Lung (tissue), 12 donors: ENCODE results near the gene SF3B2. TPM values are rescaled to one million over a fixed set of nuclear protein-coding genes. Genes with fewer than 3 reads are reported as not detected.

Experiments
- ATAC-seq: fragments of 200-7000 bp; cut with Tn5 transposase; one replicate; pipeline ENCODE4 v1.9.1; 2020; ENCODE audit warnings: moderate number of reproducible peaks; ENCODE audit not compliant: insufficient read depth, low FRiP score
- DNase-seq, 3 donors: peaks; one replicate each; pipeline ENCODE4 v3.0.0-alpha.2; 2013 to 2017
- H3K27ac ChIP-seq, 2 donors: one replicate each; pipeline ENCODE4 v1.5.1; 2013; ENCODE audit warnings: mild to moderate bottlenecking in 2 of 2, moderate library complexity in 2 of 2, control low read depth in 1 of 2, inconsistent platforms in 1 of 2, low read depth in 1 of 2, low read length in 1 of 2
- H3K27me3 ChIP-seq, 3 donors: one replicate each; pipeline ENCODE4 v1.5.1; 2013; ENCODE audit warnings: low read length in 2 of 3; ENCODE audit not compliant: control insufficient read depth in 3 of 3, insufficient read depth in 3 of 3
- H3K36me3 ChIP-seq, 4 donors: one replicate each; pipeline ENCODE4 v1.5.1; 2013; ENCODE audit warnings: low read length in 4 of 4, mild to moderate bottlenecking in 1 of 4, moderate library complexity in 1 of 4; ENCODE audit not compliant: control insufficient read depth in 4 of 4, insufficient read depth in 4 of 4
- H3K4me1 ChIP-seq, 5 donors: one replicate each; pipeline ENCODE4 v1.5.1; 2013; ENCODE audit warnings: low read length in 5 of 5, mild to moderate bottlenecking in 2 of 5, moderate library complexity in 1 of 5; ENCODE audit not compliant: control insufficient read depth in 5 of 5, insufficient read depth in 5 of 5
- H3K4me3 ChIP-seq: one replicate; pipeline ENCODE4 v1.5.1; 2013; ENCODE audit warnings: mild to moderate bottlenecking, control low read depth, moderate library complexity
- H3K9ac ChIP-seq, 2 donors: one replicate each; pipeline ENCODE4 v1.5.1; 2013; ENCODE audit warnings: low read length in 2 of 2, control low read depth in 1 of 2; ENCODE audit not compliant: insufficient read depth in 1 of 2
- H3K9me3 ChIP-seq, 4 donors: one replicate each; pipeline ENCODE4 v1.5.1; 2013; ENCODE audit warnings: low read length in 3 of 4, mild to moderate bottlenecking in 1 of 4, moderate library complexity in 1 of 4; ENCODE audit not compliant: control insufficient read depth in 4 of 4, insufficient read depth in 3 of 4
- WGBS, 2 donors: extraction: QIAGEN DNeasy Blood & Tissue Kit; methylation state at CpG; one replicate each; pipeline ENCODE4 v1.1.7; 2013; 5-methylcytosine and 5-hydroxymethylcytosine counted together
- polyA plus RNA-seq, 2 donors: library from polyadenylated mRNA; stranded (reverse); fragments of 200-250 nt; gene quantifications; one replicate each; pipeline ENCODE4 v1.2.1, GENCODE V29; 2013
- total RNA-seq, 2 donors: library from RNA; depleted of rRNA in 1 of 2; stranded (reverse); fragments of >200 nt in 1 of 2; gene quantifications; one replicate each; pipeline ENCODE4 v1.2.1, GENCODE V29; 2014 to 2021
- TF ChIP-seq, protein P1 (sequence below): IDR thresholded peaks from 2 replicates; pipeline ENCODE4 v1.5.1; 2012; ENCODE audit warnings: mild to moderate bottlenecking; ENCODE audit errors: control extremely low read depth, extremely low read depth
- donor health status: control.
- donor health status: control.
- donor health status: Bipolar disorder and iron deficiency.
- donor health status: healthy.
- donor health status: DM: yes; HTN: yes; CAD: no.

The SF3B2 gene
- total and polyA plus RNA-seq, 4 donors, result 78.0 to 187 (median 134) TPM

DNA sequence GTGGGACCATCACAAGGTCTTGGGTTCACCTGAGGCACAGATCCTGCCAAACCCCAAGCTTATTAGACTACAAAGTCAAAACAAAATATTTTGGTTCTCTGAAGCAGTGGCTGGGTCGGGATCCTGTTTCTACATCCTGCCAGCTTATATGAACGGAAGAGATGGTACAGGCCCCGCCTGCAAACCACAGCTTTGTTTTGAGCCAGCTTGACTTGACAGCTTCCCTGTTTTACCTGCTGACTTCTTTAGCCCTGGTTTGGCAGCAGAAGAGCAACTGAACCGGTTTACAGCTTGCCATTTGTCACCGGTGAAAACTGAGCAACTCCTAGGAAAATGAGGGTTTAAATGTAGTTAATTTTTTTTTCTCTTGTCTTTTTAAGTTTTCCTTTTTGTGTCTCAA is 29.3 kb downstream of the SF3B2 start:
- no peak overlapping the region for H3K4me3 ChIP-seq
- DNase-seq, result peak in 2 of 3 donors; percentile 19 to 49
- H3K27ac ChIP-seq, result no peak overlapping the region
- ATAC-seq, result peak; percentile 46
- H3K9ac ChIP-seq, result peak overlapping the region in 1 of 2 donors; percentile 26
- peaks cover 3 to 16% (median 14%) of the 10 kb centered on the region in 5 donors for H3K4me1 ChIP-seq
- no peaks in the 10 kb centered on the region for H3K9me3 ChIP-seq
- H3K36me3 ChIP-seq, result peaks cover 0 to 5% (median 5%) of the 10 kb centered on the region in 4 donors
- H3K27me3 ChIP-seq, result no peaks in the 10 kb centered on the region
- TF ChIP-seq, protein P1, sequence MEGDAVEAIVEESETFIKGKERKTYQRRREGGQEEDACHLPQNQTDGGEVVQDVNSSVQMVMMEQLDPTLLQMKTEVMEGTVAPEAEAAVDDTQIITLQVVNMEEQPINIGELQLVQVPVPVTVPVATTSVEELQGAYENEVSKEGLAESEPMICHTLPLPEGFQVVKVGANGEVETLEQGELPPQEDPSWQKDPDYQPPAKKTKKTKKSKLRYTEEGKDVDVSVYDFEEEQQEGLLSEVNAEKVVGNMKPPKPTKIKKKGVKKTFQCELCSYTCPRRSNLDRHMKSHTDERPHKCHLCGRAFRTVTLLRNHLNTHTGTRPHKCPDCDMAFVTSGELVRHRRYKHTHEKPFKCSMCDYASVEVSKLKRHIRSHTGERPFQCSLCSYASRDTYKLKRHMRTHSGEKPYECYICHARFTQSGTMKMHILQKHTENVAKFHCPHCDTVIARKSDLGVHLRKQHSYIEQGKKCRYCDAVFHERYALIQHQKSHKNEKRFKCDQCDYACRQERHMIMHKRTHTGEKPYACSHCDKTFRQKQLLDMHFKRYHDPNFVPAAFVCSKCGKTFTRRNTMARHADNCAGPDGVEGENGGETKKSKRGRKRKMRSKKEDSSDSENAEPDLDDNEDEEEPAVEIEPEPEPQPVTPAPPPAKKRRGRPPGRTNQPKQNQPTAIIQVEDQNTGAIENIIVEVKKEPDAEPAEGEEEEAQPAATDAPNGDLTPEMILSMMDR, result no peak
- 9 to 10% methylated on average over 5 of the region's 5 CpGs for WGBS, 2 donors

DNA sequence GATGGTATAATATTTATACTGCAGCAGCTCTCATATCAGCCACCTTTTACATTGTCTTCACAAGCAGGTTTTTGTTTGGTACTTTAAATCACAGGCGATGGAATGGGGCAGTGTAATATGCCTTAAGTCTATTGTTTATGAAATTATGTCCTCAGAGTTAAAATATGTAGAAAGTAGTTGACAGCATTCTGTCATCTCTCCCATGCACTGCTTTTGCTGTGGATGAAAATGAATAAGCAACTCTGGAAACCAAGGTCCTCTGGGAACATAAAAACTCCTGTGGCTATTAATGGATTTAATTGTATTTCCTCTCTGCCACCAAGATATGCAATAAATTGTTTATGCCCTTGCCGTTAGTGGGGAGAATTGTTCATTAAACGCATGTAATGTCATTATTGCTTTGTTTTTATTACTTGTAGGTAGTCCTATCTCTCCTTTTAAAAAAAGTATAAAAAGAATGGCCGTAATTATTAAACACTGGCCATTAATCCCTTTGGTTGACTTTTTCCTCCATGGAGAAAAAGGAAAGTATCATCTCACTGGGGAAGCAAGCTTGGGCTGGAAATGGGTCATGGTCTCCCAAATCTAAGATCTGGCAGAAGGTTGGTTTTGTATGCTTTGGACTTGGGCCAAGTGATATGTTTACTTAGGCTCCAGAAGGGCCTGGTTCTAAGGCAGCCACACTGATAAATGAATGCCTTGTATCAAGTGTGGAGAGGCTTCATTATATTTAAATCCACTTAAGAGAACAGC is 31.0 kb downstream of the SF3B2 start:
- Histone ChIP-seq H3K27me3 (no peaks in the 10 kb centered on the region), H3K4me1 (peaks cover 3 to 17% (median 16%) of the 10 kb centered on the region in 5 donors), H3K27ac (peak overlapping the region in 1 of 2 donors; percentile 38), H3K36me3 (peaks cover 0 to 4% (median 0%) of the 10 kb centered on the region in 4 donors), H3K9ac (no peak overlapping the region), H3K9me3 (no peaks in the 10 kb centered on the region), H3K4me3 (no peak overlapping the region)
- 50 to 73% methylated on average over 4 of the region's 4 CpGs for WGBS, 2 donors
- DNase-seq (peak; percentile 24 to 64 (median 39)), ATAC-seq (no peak)
- TF ChIP-seq, protein P1, result no peak

DNA sequence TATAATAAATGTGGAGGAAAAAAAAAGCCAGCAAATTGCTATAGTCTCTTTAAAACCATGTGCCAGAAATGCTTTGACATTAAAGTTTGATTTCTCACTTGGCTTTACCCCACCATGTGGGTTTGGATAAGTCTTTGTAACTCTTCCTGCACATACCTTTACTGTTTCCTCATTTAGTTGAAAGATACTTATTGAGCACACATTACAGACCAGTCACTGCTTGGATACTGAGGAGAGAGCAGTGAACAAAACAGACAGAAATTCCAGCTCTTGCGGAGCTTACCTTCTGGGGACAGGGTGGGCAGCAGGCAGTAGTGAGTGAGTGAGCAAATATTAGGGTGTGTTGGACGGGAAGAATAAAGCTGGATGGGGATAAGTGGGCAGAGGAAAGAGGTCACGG is 31.6 kb downstream of the SF3B2 start:
- H3K9me3 ChIP-seq, result no peaks in the 10 kb centered on the region
- TF ChIP-seq, protein P1, result no peak
- ATAC-seq (no peak), DNase-seq (no peak)
- peaks cover 0 to 4% (median 0%) of the 10 kb centered on the region in 4 donors for H3K36me3 ChIP-seq
- H3K4me1 ChIP-seq, result peaks cover 3 to 20% (median 16%) of the 10 kb centered on the region in 5 donors
- 86 to 97% methylated on average over 3 of the region's 3 CpGs for WGBS, 2 donors
- peak overlapping the region in 1 of 2 donors; percentile 49 for H3K9ac ChIP-seq
- no peaks in the 10 kb centered on the region for H3K27me3 ChIP-seq
- peak overlapping the region in 1 of 2 donors; percentile 49 for H3K27ac ChIP-seq
- no peak overlapping the region for H3K4me3 ChIP-seq
